GM18868 (cell line): ENCODE results near the gene BRD3.
A peak's percentile ranks its signal among the peaks of the same experiment; 100 is the strongest.
"Not testable (repeated sequence)": the region's sequence is repeated elsewhere in the genome, so short reads cannot be mapped to it uniquely, and the experiment has no call there.

Experiments used
- ATAC-seq: cut with Tn5 transposase; IDR thresholded peaks from one replicate; pipeline ENCODE4 v1.9.1; 2021; ENCODE audit warnings: mild to moderate bottlenecking, moderate library complexity; ENCODE audit not compliant: unreplicated experiment

Gene BRD3

DNA sequence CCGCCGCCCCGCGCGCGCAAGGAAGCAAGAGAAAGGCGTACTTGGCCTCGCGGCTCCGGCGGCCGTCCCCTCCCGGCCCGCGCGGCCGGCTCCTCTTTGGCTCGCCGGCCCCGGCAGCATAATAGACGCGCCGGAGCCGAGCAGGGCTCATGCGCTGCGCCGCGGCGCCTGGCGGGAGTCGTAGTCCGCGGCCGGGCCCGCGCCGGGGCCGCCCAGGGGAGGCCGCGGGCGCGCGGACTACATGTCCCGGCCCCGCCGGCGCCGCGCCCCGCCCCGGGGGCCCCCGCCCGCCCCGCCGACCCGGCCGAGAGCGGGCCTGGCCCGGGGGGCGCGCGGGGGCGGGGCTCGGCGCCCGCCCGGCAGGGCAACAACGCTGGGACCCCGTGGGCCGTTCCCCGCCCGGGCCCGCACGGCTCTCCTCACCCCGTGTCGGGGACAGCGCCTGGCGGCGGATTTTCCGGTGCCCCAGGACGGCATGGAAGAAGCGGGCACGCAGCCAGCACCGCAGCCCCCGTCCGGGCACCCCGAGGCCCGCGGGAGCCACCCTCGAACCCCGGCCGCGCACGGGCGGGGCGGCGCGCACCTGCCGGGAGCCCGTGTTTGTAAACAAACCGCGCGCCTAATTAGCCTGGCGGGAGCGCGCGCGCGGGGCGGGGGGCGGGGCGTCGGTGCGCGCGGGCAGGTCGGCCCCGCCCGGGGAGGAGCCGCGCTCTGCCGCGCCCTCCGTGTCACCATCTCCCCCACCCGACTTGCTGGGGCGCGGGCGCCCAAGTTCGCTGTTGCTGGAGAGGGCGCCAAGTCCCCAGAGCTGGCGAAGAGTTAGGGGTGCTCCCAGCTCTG, at the start of gene BRD3:
Gene BRD3 (minus strand): TSS at position 123 of the 840 bp plus-strand sequence. CDS start 14,549 bp downstream, outside the sequence.
- peak; percentile 79 for ATAC-seq

- no peak for ATAC-seq
These were observed 44.7 kb upstream of the BRD3 start for GRCh38 chr9:134112561-134112960.

DNA sequence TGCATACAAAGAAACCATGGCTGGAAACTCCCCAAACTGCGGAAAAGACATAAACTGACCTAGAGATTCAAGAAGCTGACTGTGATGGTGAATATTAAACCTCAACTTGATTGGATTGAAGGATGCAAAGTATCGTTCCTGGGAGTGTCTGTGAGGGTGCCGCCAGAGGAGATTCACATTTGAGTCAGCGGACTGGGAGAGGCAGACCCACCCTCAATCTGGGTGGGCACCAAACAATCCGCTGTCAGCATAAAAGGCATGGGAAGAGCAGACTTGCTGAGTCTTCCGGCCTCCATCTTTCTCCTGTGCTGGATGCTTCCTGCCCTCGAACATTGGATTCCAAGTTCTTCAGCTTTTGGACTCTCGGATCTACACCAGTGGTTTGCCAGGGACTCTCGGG, 43.2 kb upstream of the BRD3 start:
- ATAC-seq = no peak

DNA sequence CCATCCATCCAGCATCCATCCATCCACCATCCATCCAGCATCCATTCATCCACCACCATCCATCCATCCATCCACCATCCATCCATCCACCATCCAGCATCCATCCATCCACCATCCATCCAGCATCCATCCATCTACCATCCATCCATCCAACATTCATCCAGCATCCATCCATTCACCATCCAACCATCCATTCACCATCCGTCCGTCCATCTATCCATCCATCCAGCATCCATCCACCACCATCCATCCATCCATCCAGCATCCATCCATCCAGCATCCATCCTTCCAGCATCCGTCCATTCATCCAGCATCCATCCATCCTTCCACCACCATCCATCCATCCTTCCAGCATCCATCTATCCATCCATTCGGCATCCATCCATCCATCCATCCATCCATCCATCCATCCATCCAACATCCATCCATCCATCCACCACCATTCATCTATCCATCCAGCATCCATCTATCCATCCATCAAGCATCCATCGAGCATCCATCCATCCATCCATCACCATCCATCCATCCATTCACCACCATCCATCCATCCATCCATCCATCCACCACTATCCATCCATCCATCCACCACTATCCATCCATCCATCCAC, 35.7 kb upstream of the BRD3 start:
- no peak for ATAC-seq

- no peak for ATAC-seq
These were observed 33.9 kb upstream of the BRD3 start for GRCh38 chr9:134101623-134102149.

DNA sequence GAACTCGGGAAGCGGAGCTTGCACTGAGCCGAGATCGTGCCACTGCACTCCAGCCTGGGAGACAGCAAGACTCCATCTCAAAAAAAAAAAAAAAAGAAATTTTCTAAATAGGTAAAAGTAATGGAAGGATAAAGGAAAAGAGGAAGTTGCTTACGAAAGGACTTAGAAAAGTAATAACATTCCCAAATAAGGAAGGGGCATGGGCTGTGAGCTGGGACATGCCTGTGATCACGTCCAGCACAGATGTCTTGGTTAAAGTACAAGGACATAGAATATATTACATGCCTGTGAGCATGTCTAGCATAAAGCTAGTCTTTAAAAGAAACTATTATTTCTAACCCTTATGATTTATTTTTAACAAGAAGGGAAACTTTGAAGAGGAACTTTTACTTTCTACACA, 33.3 kb upstream of the BRD3 start:
- ATAC-seq = not testable (repeated sequence)

DNA sequence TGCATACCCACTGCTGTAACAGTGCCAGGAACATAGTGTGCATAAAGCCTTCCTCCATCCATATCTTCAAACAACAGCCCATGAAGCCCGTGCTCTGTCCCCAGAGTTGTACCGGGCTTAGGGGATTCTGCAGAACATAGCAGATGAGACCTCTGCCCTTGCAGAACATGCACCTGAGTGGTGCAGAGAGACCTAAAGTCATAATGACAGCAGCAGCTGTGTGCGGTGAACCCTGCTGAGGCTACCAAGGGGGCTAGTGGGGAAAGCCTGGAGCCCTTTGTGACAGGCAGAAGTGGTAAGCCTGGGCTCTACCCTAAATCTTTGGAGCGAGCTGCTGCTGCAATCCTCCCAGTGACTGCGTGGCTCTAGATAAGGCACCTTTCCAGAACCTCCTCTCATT, 32.2 kb upstream of the BRD3 start:
- no peak for ATAC-seq

- no peak for ATAC-seq
These were observed 31.4 kb upstream of the BRD3 start for GRCh38 chr9:134099123-134099761.

DNA sequence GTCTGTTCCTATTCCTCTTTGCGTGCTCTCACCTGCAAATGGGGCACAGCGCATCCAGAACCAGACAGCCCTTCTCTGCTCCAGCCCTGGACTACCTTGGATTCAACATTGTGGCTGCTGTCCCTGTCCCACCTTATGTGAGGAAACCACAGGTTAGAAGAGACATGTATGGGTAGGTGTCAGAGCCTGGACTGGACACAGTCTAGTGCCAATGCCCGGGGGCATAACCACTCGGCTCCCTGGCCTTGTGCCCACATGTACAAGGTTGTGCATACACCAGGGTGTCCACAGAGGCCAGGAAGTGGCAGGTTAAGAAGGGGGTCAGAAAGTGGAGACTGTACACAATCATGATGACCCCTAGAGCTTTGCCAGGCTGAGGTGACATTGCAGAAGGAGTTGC, 22.1 kb upstream of the BRD3 start:
- ATAC-seq = no peak

GRCh38 chr9:134088063-134088725, 20.4 kb upstream of the BRD3 start:
- ATAC-seq = no peak

DNA sequence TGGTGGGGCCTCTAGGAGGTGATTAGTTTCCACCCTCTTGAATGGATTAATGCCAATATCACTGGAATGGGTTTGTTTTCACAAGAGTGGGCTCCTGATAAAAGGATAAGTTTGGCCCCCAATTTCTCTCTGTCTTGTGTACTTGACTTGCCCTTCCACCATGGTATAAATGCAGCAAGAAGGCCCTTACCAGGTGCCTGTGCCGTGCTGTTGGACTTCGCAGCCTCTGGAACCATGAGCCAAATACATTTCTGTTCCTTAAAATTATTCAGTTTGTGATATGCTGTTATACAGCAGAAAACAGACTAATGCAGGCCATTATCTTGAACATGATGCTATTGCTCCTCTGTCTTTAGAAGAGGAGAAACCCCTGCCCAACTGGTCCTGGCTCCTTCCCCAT, 17.8 kb upstream of the BRD3 start:
- ATAC-seq = no peak

- ATAC-seq = no peak
These were observed 15.6 kb upstream of the BRD3 start for GRCh38 chr9:134083451-134083850.

GRCh38 chr9:134076644-134077043, 8.8 kb upstream of the BRD3 start:
- ATAC-seq = no peak

DNA sequence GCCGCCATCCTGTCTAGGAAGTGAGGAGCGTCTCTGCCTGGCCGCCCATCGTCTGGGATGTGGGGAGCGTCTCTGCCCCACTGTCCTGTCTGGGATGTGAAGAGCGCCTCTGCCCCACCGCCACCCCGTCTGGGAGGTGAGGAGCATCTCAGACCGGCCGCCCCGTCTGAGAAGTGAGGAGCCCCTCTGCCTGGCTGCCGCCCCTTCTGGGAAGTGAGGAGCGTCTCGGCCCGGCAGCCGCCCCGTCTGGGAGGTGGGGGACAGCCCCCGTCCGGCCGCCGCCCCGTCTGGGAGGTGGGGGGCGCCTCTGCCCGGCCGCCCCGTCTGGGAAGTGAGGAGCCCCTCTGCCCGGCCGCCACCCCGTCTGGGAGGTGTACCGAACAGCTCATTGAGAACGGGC, 7.9 kb upstream of the BRD3 start:
- not testable (repeated sequence) for ATAC-seq

DNA sequence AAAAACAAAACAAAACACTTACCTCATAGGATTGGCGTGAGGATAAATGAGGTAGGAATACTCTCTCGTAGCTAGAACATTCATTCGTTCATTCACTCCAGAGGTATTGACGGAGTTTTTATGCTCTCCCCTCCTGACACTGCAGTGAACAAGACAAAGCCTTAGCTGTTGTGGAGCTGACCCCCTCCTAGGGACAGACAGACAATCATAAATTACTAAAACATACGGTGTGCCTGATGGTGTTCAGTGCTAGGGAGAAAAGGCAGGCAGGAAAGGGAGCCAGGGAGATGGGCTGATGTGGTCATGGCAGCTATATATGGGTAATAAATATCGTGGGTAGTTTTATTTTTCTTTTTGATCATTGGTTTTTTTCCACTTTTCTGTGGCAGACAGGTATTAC, 5.7 kb upstream of the BRD3 start:
- no peak for ATAC-seq

- not testable (repeated sequence) for ATAC-seq
These were observed 4.9 kb upstream of the BRD3 start for GRCh38 chr9:134072683-134073082.

- ATAC-seq = no peak
These were observed 3.3 kb upstream of the BRD3 start for GRCh38 chr9:134071149-134071548.

DNA sequence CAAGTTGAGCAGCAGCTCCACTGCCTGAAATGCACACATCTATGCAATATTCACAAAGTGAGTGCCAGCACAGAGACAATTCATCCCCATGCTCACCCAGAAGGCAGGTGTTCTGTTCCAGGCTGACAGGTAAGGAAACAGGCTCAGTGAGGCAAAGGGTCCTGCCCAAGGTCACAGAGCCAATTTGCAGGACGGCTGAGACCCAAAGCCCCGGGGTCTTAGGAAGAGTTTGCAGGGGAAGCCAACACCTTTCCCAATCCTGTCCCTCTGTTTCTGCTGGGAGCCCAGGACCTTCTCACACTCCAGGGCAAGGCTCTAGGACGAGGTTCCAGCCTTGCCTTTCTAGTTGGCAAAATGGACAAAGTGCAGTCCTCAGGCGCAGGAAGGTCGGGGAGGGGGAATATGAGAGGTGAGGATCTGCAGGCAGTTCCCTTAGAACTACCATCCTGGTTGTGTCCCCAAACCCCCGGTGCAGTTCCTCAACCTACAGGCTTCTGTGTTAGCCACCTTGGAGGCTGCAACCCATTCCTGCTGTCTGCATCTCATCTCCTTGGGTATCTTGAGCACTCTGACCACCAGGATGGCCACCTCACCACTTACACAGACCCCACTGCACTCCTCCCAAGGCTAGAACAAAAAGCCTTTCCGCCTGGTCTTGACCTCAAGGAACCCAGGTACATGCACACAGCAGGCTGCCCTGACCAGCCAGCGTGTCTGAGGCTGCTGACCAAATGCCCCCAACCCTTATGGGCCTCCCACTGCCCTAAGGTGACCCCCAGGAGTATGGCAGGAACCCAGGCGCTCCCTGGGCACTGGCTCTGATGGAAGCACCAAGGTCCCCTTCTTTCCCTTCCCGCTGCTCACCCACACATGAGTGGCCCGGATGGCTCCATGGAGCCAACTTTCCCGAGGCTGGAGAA, 1.9 kb upstream of the BRD3 start:
- ATAC-seq = no peak

- ATAC-seq = no peak
These were observed 1.1 kb upstream of the BRD3 start for GRCh38 chr9:134068744-134069479.
